ENCODE data around the gene AMZ2. TPM values are rescaled to one million over a fixed set of nuclear protein-coding genes. Genes with fewer than 3 reads are reported as not detected.
"Not testable (repeated sequence)": the region's sequence is repeated elsewhere in the genome, so short reads cannot be mapped to it uniquely, and the experiment has no call there.

AMZ2 gene
- total RNA-seq, 3 donors from 2014 or later (not counting 1 experiment from before 2014, with no cell fraction given), result 87.0 to 131 (median 107) TPM

DNA sequence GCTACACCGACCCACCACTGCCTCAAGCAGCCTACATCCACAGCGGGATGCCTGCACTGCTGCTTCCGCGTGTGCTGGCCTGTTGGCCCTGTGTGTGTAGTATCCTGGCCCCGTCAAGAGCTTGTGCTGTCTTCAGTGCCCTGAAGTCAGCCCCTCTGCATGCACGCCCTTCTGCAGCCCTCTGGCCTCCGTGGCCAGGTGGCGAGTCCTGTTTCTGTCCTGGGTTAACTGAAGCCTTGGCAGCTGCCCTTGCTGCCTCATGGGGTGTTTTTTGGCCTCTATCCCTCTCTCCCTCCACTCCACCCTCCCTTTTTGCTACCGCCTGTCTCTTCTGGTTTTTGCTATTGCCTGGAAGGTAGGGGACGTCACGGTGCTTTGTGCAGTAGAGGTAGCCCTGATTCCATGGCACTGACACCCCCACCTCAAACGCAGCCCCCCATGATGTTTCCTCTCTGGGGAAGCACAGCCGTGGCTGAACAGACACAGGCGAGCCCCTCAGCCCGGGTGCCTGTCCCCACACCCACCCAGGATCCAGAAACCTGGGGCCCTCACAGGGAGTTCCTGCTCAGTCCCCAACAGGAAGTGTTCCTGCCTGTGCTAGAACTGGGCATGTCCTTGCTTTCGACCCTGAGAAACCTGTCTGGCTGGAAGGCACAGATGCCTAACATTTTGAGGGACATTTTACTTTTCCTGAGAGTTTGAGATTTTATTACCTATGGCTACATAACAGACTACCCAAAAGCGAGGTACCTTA lies 18.8 kb upstream of the AMZ2 start:
- no peaks in the 10 kb centered on the region for H3K27me3 Mint-ChIP-seq (ENCODE audit: low read depth in 2 of 2)
- TF ChIP-seq, protein P1, sequence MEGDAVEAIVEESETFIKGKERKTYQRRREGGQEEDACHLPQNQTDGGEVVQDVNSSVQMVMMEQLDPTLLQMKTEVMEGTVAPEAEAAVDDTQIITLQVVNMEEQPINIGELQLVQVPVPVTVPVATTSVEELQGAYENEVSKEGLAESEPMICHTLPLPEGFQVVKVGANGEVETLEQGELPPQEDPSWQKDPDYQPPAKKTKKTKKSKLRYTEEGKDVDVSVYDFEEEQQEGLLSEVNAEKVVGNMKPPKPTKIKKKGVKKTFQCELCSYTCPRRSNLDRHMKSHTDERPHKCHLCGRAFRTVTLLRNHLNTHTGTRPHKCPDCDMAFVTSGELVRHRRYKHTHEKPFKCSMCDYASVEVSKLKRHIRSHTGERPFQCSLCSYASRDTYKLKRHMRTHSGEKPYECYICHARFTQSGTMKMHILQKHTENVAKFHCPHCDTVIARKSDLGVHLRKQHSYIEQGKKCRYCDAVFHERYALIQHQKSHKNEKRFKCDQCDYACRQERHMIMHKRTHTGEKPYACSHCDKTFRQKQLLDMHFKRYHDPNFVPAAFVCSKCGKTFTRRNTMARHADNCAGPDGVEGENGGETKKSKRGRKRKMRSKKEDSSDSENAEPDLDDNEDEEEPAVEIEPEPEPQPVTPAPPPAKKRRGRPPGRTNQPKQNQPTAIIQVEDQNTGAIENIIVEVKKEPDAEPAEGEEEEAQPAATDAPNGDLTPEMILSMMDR (IDR thresholded peaks at IDR 0.05), result no peak
- no peak for DNase-seq
- H3K36me3 Mint-ChIP-seq, result no peaks in the 10 kb centered on the region
- no peak overlapping the region for H3K4me3 Mint-ChIP-seq
- Histone ChIP-seq H3K4me3 (ENCODE audit: low read length) (no peak overlapping the region), H3K9me3 (ENCODE audit: control insufficient read depth, insufficient read depth, low read length) (no peaks in the 10 kb centered on the region), H3K4me1 (ENCODE audit: control insufficient read depth, insufficient read depth, low read length) (peaks cover 47% of the 10 kb centered on the region), H3K27ac (ENCODE audit: low read length) (no peak overlapping the region), H3K36me3 (ENCODE audit: control insufficient read depth, insufficient read depth, low read length) (peaks cover 2% of the 10 kb centered on the region), H3K27me3 (ENCODE audit: control insufficient read depth, insufficient read depth, low read length) (no peaks in the 10 kb centered on the region)
- peak overlapping the region; percentile 79 to 100 for H3K27ac Mint-ChIP-seq
- ATAC-seq, result no peak
- 82% methylated on average over 17 of the region's 17 CpGs for WGBS (ENCODE audit: insufficient coverage)
- intact Hi-C loops (cut with micrococcal nuclease), result no loop called here
- H3K9me3 Mint-ChIP-seq, result no peaks in the 10 kb centered on the region
- H3K4me1 Mint-ChIP-seq, result peaks cover 54 to 56% of the 10 kb centered on the region in 2 donors

DNA sequence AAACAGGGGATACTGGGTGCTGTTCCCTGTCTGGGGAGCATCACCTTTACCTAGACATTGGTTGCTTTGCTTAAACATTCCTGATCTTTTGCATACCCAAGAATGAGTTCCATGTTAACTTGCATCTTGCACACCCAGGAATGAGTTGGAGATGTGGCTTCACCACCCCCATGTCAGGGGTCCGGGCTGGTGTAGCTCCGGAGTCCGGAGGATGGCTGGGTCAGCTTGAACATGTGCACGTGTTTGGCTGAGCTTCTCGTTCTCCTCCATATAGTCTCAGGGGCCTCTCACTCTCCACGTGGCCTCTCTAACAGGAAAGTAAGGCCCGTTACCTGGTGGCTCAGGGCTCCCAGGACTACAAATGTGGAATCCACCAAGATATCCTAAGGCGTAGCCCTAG lies 18.2 kb upstream of the AMZ2 start:
- Mint-ChIP-seq H3K4me1 (peaks cover 52 to 58% of the 10 kb centered on the region in 2 donors), H3K9me3 (no peaks in the 10 kb centered on the region), H3K27ac (peak overlapping the region; percentile 79 to 100), H3K36me3 (no peaks in the 10 kb centered on the region), H3K27me3 (ENCODE audit: low read depth in 2 of 2) (no peaks in the 10 kb centered on the region), H3K4me3 (no peak overlapping the region)
- peaks cover 2% of the 10 kb centered on the region for H3K36me3 ChIP-seq (ENCODE audit: control insufficient read depth, insufficient read depth, low read length)
- H3K4me3 ChIP-seq (ENCODE audit: low read length), result no peak overlapping the region
- DNase-seq (no peak), ATAC-seq (no peak)
- 87% methylated on average over 8 of the region's 8 CpGs for WGBS (ENCODE audit: insufficient coverage)
- H3K9me3 ChIP-seq (ENCODE audit: control insufficient read depth, insufficient read depth, low read length), result no peaks in the 10 kb centered on the region
- intact Hi-C loops (cut with micrococcal nuclease), result no loop called here
- H3K4me1 ChIP-seq (ENCODE audit: control insufficient read depth, insufficient read depth, low read length), result peaks cover 47% of the 10 kb centered on the region
- TF ChIP-seq, protein P1 (IDR thresholded peaks at IDR 0.05), result no peak
- H3K27ac ChIP-seq (ENCODE audit: low read length), result no peak overlapping the region
- H3K27me3 ChIP-seq (ENCODE audit: control insufficient read depth, insufficient read depth, low read length), result no peaks in the 10 kb centered on the region

DNA sequence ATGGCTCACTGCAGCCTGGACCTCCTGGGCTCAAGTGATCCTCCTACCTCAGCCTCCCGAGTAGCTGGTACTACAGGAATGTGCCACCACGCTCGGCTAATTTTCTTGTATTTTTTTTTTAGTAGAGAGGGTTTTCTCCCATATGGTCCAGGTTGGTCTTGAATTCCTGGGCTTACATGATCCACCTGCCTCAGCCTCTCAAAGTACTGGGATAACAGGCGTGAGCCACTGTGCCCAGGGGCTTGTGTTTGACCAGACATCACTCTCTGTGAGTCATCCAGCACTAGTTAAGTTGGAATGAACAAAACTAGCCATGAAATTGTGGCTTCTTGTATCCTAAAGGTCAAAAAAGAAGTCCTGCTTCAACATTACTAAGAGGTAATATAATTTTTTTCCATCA lies 16.7 kb upstream of the AMZ2 start:
- H3K36me3 ChIP-seq (ENCODE audit: control insufficient read depth, insufficient read depth, low read length); H3K27me3 ChIP-seq (ENCODE audit: control insufficient read depth, insufficient read depth, low read length); H3K9me3 ChIP-seq (ENCODE audit: control insufficient read depth, insufficient read depth, low read length); ATAC-seq; H3K4me3 ChIP-seq (ENCODE audit: low read length); H3K9me3 Mint-ChIP-seq; H3K36me3 Mint-ChIP-seq; H3K27ac ChIP-seq (ENCODE audit: low read length); DNase-seq; H3K4me3 Mint-ChIP-seq; intact Hi-C loops (cut with micrococcal nuclease); H3K27me3 Mint-ChIP-seq (ENCODE audit: low read depth in 2 of 2): not testable (repeated sequence)
- Mint-ChIP-seq H3K4me1 (peaks cover 54 to 57% of the 10 kb centered on the region in 2 donors), H3K27ac (peak overlapping the region; percentile 79 to 100)
- peaks cover 46% of the 10 kb centered on the region for H3K4me1 ChIP-seq (ENCODE audit: control insufficient read depth, insufficient read depth, low read length)
- 100% methylated on average over 1 of the region's 4 CpGs for WGBS (ENCODE audit: insufficient coverage)

DNA sequence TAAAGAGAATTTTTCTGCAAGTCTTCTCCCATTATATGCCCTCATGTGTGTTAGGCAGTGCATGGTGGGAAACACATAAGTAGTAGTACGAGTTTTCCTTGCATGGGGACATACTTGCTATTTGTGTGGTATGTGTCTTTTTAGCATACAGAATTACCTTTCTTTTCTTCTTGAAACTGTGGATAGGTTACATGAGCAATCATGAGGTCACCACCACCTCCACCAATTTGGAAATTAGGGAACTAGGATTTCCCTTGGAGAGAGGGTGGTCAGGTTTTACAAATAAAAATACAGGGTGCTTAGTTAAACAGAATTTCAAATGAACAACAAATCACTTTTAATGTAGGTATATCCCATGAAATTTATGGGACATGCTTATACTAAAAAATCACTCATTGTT lies 16.3 kb upstream of the AMZ2 start:
- Histone ChIP-seq H3K36me3 (ENCODE audit: control insufficient read depth, insufficient read depth, low read length) (no peaks in the 10 kb centered on the region), H3K27ac (ENCODE audit: low read length) (no peak overlapping the region), H3K4me1 (ENCODE audit: control insufficient read depth, insufficient read depth, low read length) (peaks cover 45% of the 10 kb centered on the region), H3K9me3 (ENCODE audit: control insufficient read depth, insufficient read depth, low read length) (no peaks in the 10 kb centered on the region), H3K4me3 (ENCODE audit: low read length) (no peak overlapping the region), H3K27me3 (ENCODE audit: control insufficient read depth, insufficient read depth, low read length) (no peaks in the 10 kb centered on the region)
- DNase-seq (no peak), ATAC-seq (no peak)
- no CpG with 5 or more reads among the region's 1 CpG for WGBS (ENCODE audit: insufficient coverage)
- H3K9me3 Mint-ChIP-seq, result no peaks in the 10 kb centered on the region
- H3K27me3 Mint-ChIP-seq (ENCODE audit: low read depth in 2 of 2), result no peaks in the 10 kb centered on the region
- no peak overlapping the region for H3K4me3 Mint-ChIP-seq
- H3K4me1 Mint-ChIP-seq, result peaks cover 51 to 53% of the 10 kb centered on the region in 2 donors
- TF ChIP-seq, protein P1 (IDR thresholded peaks at IDR 0.05), result no peak
- intact Hi-C loops (cut with micrococcal nuclease), result no loop called here
- peak overlapping the region; percentile 79 to 100 for H3K27ac Mint-ChIP-seq
- no peaks in the 10 kb centered on the region for H3K36me3 Mint-ChIP-seq

DNA sequence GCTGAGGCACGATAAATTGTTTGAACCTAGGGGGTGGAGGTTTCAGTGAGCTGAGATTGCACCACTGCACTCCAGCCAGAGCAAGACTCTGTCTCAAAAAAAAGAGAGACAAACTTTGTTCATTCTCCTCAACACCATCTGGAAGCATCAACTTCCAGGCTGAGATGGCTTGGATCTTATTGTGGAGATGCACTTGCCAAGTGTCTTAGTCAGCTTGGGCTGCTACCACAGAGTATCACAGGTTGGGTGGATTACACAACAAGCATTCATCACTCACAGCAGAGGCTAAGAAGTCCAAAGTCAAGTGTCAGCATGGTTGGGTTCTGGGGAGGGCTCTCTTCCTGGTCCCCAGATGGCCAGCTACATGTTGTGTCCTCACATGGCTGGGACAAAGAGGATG lies 15.1 kb upstream of the AMZ2 start:
- H3K27ac ChIP-seq (ENCODE audit: low read length), result peak overlapping the region; percentile 52
- peak overlapping the region; percentile 94 to 100 for H3K27ac Mint-ChIP-seq

More for the DNA sequence above, 15.1 kb upstream of the AMZ2 start:
- no CpG with 5 or more reads among the region's 1 CpG for WGBS (ENCODE audit: insufficient coverage)
- H3K4me3 ChIP-seq (ENCODE audit: low read length); H3K36me3 Mint-ChIP-seq; H3K27me3 ChIP-seq (ENCODE audit: control insufficient read depth, insufficient read depth, low read length); DNase-seq; intact Hi-C loops (cut with micrococcal nuclease); H3K27me3 Mint-ChIP-seq (ENCODE audit: low read depth in 2 of 2); H3K36me3 ChIP-seq (ENCODE audit: control insufficient read depth, insufficient read depth, low read length); H3K9me3 Mint-ChIP-seq; H3K9me3 ChIP-seq (ENCODE audit: control insufficient read depth, insufficient read depth, low read length): not testable (repeated sequence)
- peaks cover 53% of the 10 kb centered on the region for H3K4me1 ChIP-seq (ENCODE audit: control insufficient read depth, insufficient read depth, low read length)
- ATAC-seq, result peak in 1 of 3 donors; percentile 18
- Mint-ChIP-seq H3K4me3 (peak overlapping the region; percentile 61), H3K4me1 (peaks cover 57 to 59% of the 10 kb centered on the region in 2 donors)
